WTC11 (cell line): ENCODE data around the gene PIEZO1. TPM values are rescaled to one million over a fixed set of nuclear protein-coding genes. Genes with fewer than 3 reads are reported as not detected.
A peak's percentile ranks its signal among the peaks of the same experiment; 100 is the strongest.

Experiments used
- ATAC-seq: fragments of 200-7000 bp; cut with Tn5 transposase; 2 replicates; pipeline ENCODE4 v1.10.0; 2021; ENCODE audit warnings: mild to moderate bottlenecking, moderate library complexity
- CTCF ChIA-PET: fragments of 300-600 bp; sonication (Branson Sonifier 250); formaldehyde crosslinking; loops from one replicate; lab custom pipeline; 2021; ENCODE audit warnings: antibody characterized with exemption; lab: Charles Lee
- POLR2A ChIA-PET: fragments of 350-600 bp; sonication (Branson Sonifier 250); formaldehyde crosslinking; loops from one replicate; lab custom pipeline; 2021; ENCODE audit warnings: antibody characterized with exemption; lab: Charles Lee
- DNase-seq: peaks from one replicate; pipeline ENCODE4 v3.0.0; 2021; ENCODE audit warnings: low spot score
- H3K27ac Mint-ChIP-seq: 2 replicates; pipeline ENCODE4 v1.8.0; 2021; ENCODE audit warnings: mixed read lengths
- H3K27me3 Mint-ChIP-seq: 2 replicates; pipeline ENCODE4 v1.8.0; 2021; ENCODE audit warnings: low read depth, mild to moderate bottlenecking, moderate library complexity, mixed read lengths
- H3K36me3 Mint-ChIP-seq: 2 replicates; pipeline ENCODE4 v1.8.0; 2021; ENCODE audit warnings: mixed read lengths
- H3K4me1 Mint-ChIP-seq: 2 replicates; pipeline ENCODE4 v1.8.0; 2022; ENCODE audit warnings: mixed read lengths
- H3K4me3 Mint-ChIP-seq: 2 replicates; pipeline ENCODE4 v1.8.0; 2021; ENCODE audit warnings: mild to moderate bottlenecking, moderate library complexity, mixed read lengths
- H3K9me3 Mint-ChIP-seq: 2 replicates; pipeline ENCODE4 v1.8.0; 2021; ENCODE audit warnings: mixed read lengths
- CTCF ChIP-seq: fragments of 200-600 bp; IDR thresholded peaks from 2 replicates; pipeline ENCODE4 v1.8.0; 2022; ENCODE audit warnings: antibody characterized with exemption
- E2F4 ChIP-seq: sonication (generic); formaldehyde crosslinking; IDR thresholded peaks from 2 replicates; pipeline ENCODE4 v1.8.1; 2022; ENCODE audit warnings: low read depth, mild to moderate bottlenecking, moderate library complexity, missing genetic modification reagents, borderline replicate concordance
- ELF4 ChIP-seq: sonication (generic); formaldehyde crosslinking; IDR thresholded peaks from 2 replicates; pipeline ENCODE4 v1.8.1; 2022; ENCODE audit warnings: low read depth, mild to moderate bottlenecking, moderate library complexity, missing genetic modification reagents
- ERG ChIP-seq: fragments of 250-450 bp; sonication (Bioruptor Pico); IDR thresholded peaks from 2 replicates; pipeline ENCODE4 v1.8.0; 2021; ENCODE audit warnings: mild to moderate bottlenecking
- FOXJ3 ChIP-seq: sonication (generic); formaldehyde crosslinking; IDR thresholded peaks from 2 replicates; pipeline ENCODE4 v1.9.0; 2021; ENCODE audit warnings: missing genetic modification reagents, mild to moderate bottlenecking, borderline replicate concordance
- IRF2 ChIP-seq: sonication (generic); formaldehyde crosslinking; IDR thresholded peaks from 2 replicates; pipeline ENCODE4 v1.8.0; 2022; ENCODE audit warnings: low read depth, missing genetic modification reagents, borderline replicate concordance
- JUN ChIP-seq: sonication (generic); formaldehyde crosslinking; IDR thresholded peaks from 2 replicates; pipeline ENCODE4 v1.8.0; 2023; ENCODE audit warnings: mild to moderate bottlenecking, missing genetic modification reagents
- NFYB ChIP-seq: sonication (generic); formaldehyde crosslinking; conservative IDR thresholded peaks from 2 replicates; pipeline ENCODE4 v1.8.0; 2022; ENCODE audit warnings: low read depth, missing genetic modification reagents
- NR2C2 ChIP-seq: sonication (generic); formaldehyde crosslinking; IDR thresholded peaks from 2 replicates; pipeline ENCODE4 v1.8.0; 2022; ENCODE audit warnings: mild to moderate bottlenecking, missing genetic modification reagents
- NR3C1 ChIP-seq: sonication (generic); formaldehyde crosslinking; conservative IDR thresholded peaks from 2 replicates; pipeline ENCODE4 v1.8.1; 2023; ENCODE audit warnings: low read depth, mild to moderate bottlenecking, missing genetic modification reagents
- PREB ChIP-seq: sonication (generic); formaldehyde crosslinking; IDR thresholded peaks from 2 replicates; pipeline ENCODE4 v1.8.1; 2022; ENCODE audit warnings: mild to moderate bottlenecking, missing genetic modification reagents, moderate library complexity, borderline replicate concordance
- PRRX2 ChIP-seq: fragments of 250-450 bp; sonication (Bioruptor Pico); IDR thresholded peaks from 2 replicates; pipeline ENCODE4 v1.8.0; 2021; ENCODE audit warnings: mild to moderate bottlenecking
- STAT6 ChIP-seq: sonication (generic); formaldehyde crosslinking; conservative IDR thresholded peaks from 2 replicates; pipeline ENCODE4 v1.8.1; 2023; ENCODE audit warnings: mild to moderate bottlenecking, low read depth, missing genetic modification reagents, moderate library complexity
- TCF7 ChIP-seq: sonication (generic); formaldehyde crosslinking; IDR thresholded peaks from 2 replicates; pipeline ENCODE4 v1.8.0; 2022; ENCODE audit warnings: mild to moderate bottlenecking, low read depth, missing genetic modification reagents, moderate library complexity
- TEAD1 ChIP-seq: sonication (generic); formaldehyde crosslinking; IDR thresholded peaks from 2 replicates; pipeline ENCODE4 v1.8.0; 2022; ENCODE audit warnings: mild to moderate bottlenecking, missing genetic modification reagents
- ZBTB21 ChIP-seq: sonication (generic); formaldehyde crosslinking; IDR thresholded peaks from 2 replicates; pipeline ENCODE4 v1.8.1; 2023; ENCODE audit warnings: mild to moderate bottlenecking, missing genetic modification reagents, borderline replicate concordance
- ZNF317 ChIP-seq: sonication (generic); formaldehyde crosslinking; IDR thresholded peaks from 2 replicates; pipeline ENCODE4 v1.8.1; 2023; ENCODE audit warnings: low read depth, mild to moderate bottlenecking, moderate library complexity, missing genetic modification reagents, borderline replicate concordance
- ZNF396 ChIP-seq: fragments of 250-450 bp; sonication (Bioruptor Pico); IDR thresholded peaks from 2 replicates; pipeline ENCODE4 v1.8.0; 2021; ENCODE audit warnings: mild to moderate bottlenecking, moderate library complexity, borderline replicate concordance
- ZNF532 ChIP-seq: fragments of 250-450 bp; sonication (Bioruptor Pico); IDR thresholded peaks from 2 replicates; pipeline ENCODE4 v1.9.0; 2021; ENCODE audit warnings: mild to moderate bottlenecking, borderline replicate concordance
- ZNF671 ChIP-seq: fragments of 250-450 bp; sonication (Bioruptor Pico); IDR thresholded peaks from 2 replicates; pipeline ENCODE4 v1.8.0; 2021; ENCODE audit warnings: mild to moderate bottlenecking
- total RNA-seq: library from RNA; stranded (reverse); gene quantifications from 3 replicates; pipeline ENCODE4 v1.2.3, GENCODE V29; 2021

The PIEZO1 gene
- total RNA-seq, 1 experiment from 2014 or later, result 71.3 TPM

GRCh38 chr16:88695218-88695617 is 89.8 kb downstream of the PIEZO1 start:
- no peak overlapping the region for H3K4me3 Mint-ChIP-seq
- TF ChIP-seq TEAD1 (CRISPR knock-in tag) (no peak), ZNF671 (CRISPR knock-in tag) (no peak)
- TF ChIP-seq, all 79 proteins: peak for 0
- Mint-ChIP-seq H3K27me3 (no peaks in the 10 kb centered on the region), H3K4me1 (no peaks in the 10 kb centered on the region), H3K27ac (no peak overlapping the region), H3K36me3 (peaks cover 3% of the 10 kb centered on the region; the same call in 1 of the 2 replicates), H3K9me3 (no peaks in the 10 kb centered on the region)
- POLR2A ChIA-PET, result no interaction called here
- ATAC-seq (no peak), DNase-seq (no peak)
- CTCF ChIA-PET, result no interaction called here

- 0 out of 2 replicates have a peak, but pooled peaks cover under 1% of the 10 kb centered on the region for H3K27me3 Mint-ChIP-seq
- H3K36me3 Mint-ChIP-seq, result peaks cover 3% of the 10 kb centered on the region; the same call in 1 of the 2 replicates
- ATAC-seq, result no peak
- no peak overlapping the region for H3K4me3 Mint-ChIP-seq
- no peaks in the 10 kb centered on the region for H3K9me3 Mint-ChIP-seq
- no peak for DNase-seq
- H3K27ac Mint-ChIP-seq, result 0 out of 2 replicates have a peak overlapping the region, but pooled peaks have one; percentile 32
- H3K4me1 Mint-ChIP-seq, result no peaks in the 10 kb centered on the region
- ChIA-PET POLR2A (no interaction called here), CTCF (interaction anchor here (2.7 kb wide), 1 partner anchor 43 kb away, joined by 22 read pairs; no protein-coding TSS in a partner anchor)
- TF ChIP-seq FOXJ3 (CRISPR knock-in tag), result no peak
- no peak for TF ChIP-seq TCF7 (CRISPR knock-in tag)
- TF ChIP-seq ZNF317 (CRISPR knock-in tag), result no peak
- TF ChIP-seq NFYB (CRISPR knock-in tag), result no peak
- TF ChIP-seq STAT6 (CRISPR knock-in tag), result no peak
- no peak for TF ChIP-seq IRF2 (CRISPR knock-in tag)
- no peak for TF ChIP-seq ZBTB21 (CRISPR knock-in tag)
- TF ChIP-seq NR2C2 (CRISPR knock-in tag), result no peak
- TF ChIP-seq PRRX2 (CRISPR knock-in tag), result no peak
- TF ChIP-seq ZNF396 (CRISPR knock-in tag), result no peak
- no peak for TF ChIP-seq PREB (CRISPR knock-in tag)
- no peak for TF ChIP-seq JUN (CRISPR knock-in tag)
- no peak for TF ChIP-seq ELF4 (CRISPR knock-in tag)
- no peak for TF ChIP-seq ERG (CRISPR knock-in tag)
- no peak for TF ChIP-seq ZNF532 (CRISPR knock-in tag)
- no peak for TF ChIP-seq CTCF
- TF ChIP-seq E2F4 (CRISPR knock-in tag), result no peak
- TF ChIP-seq NR3C1, result no peak
Observed at GRCh38 chr16:88694221-88695087, 90.6 kb downstream of the PIEZO1 start.
